Loucy (cell line): ENCODE data around the gene LCE1F.

Source experiments
- EZH2phosphoT487 ChIP-seq: fragments of 200-600 bp; IDR thresholded peaks from 2 replicates; pipeline ENCODE4 v1.6.1; 2018; ENCODE audit warnings: antibody characterized with exemption, mild to moderate bottlenecking, moderate library complexity, borderline replicate concordance
- TF ChIP-seq, protein P1 (sequence below): fragments of 200-600 bp; sonication (generic); conservative IDR thresholded peaks from 2 replicates; pipeline ENCODE4 v1.5.1; 2014; ENCODE audit warnings: mild to moderate bottlenecking, antibody characterized with exemption, low read length

DNA sequence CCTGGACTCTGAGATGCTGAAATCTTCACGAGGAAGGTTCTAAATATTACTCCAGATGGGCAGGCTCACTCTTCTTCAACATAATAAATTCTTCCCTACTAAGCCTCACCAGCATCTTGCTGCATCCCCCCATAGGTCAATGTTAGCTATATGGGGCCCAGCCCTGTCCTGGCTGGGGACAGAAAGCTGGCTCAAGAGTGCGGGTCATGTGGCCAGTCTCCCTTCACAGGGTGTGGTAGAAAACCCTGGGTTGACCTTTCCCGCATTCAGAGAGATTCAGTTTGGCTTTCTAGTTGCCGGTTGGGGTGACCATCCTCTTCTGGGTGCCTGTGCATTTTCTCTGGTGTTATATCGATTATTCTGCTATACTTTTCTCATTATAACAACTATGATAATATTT, 36.9 kb upstream of the LCE1F start:
- TF ChIP-seq, protein P1, sequence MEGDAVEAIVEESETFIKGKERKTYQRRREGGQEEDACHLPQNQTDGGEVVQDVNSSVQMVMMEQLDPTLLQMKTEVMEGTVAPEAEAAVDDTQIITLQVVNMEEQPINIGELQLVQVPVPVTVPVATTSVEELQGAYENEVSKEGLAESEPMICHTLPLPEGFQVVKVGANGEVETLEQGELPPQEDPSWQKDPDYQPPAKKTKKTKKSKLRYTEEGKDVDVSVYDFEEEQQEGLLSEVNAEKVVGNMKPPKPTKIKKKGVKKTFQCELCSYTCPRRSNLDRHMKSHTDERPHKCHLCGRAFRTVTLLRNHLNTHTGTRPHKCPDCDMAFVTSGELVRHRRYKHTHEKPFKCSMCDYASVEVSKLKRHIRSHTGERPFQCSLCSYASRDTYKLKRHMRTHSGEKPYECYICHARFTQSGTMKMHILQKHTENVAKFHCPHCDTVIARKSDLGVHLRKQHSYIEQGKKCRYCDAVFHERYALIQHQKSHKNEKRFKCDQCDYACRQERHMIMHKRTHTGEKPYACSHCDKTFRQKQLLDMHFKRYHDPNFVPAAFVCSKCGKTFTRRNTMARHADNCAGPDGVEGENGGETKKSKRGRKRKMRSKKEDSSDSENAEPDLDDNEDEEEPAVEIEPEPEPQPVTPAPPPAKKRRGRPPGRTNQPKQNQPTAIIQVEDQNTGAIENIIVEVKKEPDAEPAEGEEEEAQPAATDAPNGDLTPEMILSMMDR: no peak
- TF ChIP-seq EZH2phosphoT487: no peak
